T-helper 9 cell (primary cell): ENCODE results near the gene RIMBP2.
"Not testable (repeated sequence)": the region's sequence is repeated elsewhere in the genome, so short reads cannot be mapped to it uniquely, and the experiment has no call there.

Experiments used
- DNase-seq: peaks from one replicate; pipeline ENCODE4 v3.0.0-alpha.2; 2020

Gene RIMBP2

GRCh38 chr12:130589540-130590317 lies 126.4 kb downstream of the RIMBP2 start:
- DNase-seq: no peak

DNA sequence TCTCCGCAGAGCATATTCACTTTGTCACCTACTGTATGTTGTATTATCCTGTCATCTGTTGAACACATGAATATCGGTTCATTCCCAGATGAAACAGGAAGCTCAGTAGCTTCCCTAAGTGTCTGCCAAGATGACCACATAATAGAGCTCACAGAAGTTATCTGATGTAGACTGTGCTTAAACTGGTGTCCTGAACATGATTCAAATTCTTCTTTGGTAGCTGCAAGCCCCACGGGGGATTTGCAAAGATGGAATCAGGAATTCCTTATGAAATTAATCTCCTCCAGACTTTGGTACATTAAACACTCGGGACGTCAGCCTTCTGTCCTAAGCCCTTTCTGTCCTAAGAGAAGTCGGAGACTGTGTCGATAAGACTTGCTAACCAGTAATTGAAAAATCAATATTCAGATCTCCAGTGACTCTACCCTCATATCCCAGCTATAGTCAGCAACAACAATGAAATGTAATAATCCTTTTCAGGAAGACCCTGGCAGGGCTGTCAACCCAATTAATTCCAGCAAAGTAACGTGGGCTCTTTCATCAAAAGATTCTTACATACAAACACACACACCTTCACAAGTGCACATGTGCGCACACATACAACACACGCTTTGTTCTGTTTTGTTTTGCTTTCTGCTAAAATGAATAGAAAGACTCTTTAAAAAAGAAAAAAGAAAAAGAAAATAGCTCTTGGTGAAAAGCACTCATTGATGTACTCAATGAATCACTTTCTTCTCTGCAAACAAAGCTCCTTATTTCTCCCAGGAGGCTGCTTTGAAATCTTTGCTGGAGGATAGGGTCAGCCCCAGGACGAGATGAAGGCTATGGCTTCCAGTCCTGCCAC lies 127.2 kb downstream of the RIMBP2 start:
- DNase-seq: no peak

DNA sequence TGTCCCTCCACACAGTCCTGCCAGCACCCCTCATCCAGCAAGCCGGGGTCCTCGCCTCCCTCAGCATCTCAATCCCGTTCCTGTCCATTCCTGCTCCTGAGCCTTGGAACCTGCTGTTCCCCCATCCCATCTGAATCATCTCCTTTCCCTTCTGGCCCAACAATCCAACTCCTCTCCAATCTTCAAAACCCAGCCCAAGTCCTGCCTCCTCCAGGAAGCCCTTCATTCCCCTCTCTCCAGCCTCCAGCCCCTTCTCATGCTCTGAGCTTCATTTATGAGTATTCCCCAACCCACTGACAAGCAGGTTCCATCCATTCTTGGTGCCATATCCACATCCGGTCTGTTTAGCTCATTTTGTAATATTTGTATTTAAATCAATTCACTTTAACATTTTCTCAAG lies 128.1 kb downstream of the RIMBP2 start:
- DNase-seq: no peak

GRCh38 chr12:130584475-130584874 lies 131.6 kb downstream of the RIMBP2 start:
- DNase-seq: not testable (repeated sequence)

GRCh38 chr12:130583800-130584199 lies 132.3 kb downstream of the RIMBP2 start:
- DNase-seq: no peak

GRCh38 chr12:130583317-130583716 lies 132.8 kb downstream of the RIMBP2 start:
- DNase-seq: no peak

DNA sequence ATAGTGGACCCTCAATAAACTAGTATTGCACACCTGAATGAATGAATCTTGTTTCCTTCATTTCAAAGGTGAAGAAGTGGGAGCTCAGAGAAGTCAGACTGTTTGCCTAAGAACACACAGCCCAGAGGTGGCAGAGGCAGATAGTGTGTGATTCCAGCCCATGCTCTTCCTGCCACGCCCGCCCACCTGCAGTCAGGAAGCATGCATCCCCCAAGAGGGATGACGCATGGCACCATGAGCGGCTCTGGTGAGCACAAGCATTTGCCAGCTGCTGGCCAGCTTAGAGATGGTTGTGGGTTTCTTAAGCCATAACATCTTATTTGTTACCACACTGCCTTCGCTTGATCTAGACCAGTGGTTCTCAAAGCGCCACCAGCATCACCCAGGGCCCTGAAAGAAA lies 133.8 kb downstream of the RIMBP2 start:
- no peak for DNase-seq

DNA sequence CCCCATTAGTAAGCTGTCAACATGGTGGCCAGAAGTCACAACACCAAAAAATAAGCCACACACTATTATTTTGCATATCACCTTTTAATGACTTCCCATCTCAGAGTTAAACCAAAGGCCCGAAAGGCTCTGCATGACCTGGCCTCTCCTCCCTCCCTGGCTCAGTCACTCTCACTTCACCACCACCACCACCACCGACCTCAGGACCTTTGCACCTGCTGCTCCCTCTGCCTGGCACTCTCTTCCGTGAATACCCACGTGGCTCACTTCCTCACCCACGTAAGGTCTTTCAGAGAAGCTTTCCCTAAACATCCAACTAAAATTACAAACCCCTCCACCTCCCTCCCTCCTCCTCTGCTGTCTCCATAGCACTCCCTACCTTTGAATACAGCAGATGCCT lies 134.3 kb downstream of the RIMBP2 start:
- no peak for DNase-seq

DNA sequence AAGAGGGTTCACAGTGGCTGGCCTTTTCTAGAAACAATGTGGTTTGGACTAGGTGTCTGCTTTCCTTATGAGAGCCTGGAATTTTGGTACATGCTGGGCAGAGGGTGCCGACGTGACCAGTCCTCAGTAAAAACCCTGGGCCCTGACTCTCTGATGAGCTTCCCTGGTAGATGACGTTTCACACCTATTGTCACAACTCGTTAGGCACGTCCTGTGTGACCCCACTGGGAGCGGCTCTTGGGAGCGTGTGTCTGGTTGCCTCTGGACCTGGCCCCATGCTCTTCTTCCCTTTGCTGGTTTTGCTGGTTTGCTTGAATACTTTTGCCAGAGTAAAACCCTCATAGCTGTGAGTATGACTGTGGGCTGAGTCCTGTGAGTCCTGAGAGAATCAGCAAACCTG lies 136.9 kb downstream of the RIMBP2 start:
- no peak for DNase-seq

- DNase-seq: no peak
Measured at GRCh38 chr12:130577351-130577750, 138.7 kb downstream of the RIMBP2 start.

- no peak for DNase-seq
Measured at GRCh38 chr12:130576371-130576816, 139.7 kb downstream of the RIMBP2 start.

- no peak for DNase-seq
Measured at GRCh38 chr12:130574402-130574801, 141.7 kb downstream of the RIMBP2 start.

DNA sequence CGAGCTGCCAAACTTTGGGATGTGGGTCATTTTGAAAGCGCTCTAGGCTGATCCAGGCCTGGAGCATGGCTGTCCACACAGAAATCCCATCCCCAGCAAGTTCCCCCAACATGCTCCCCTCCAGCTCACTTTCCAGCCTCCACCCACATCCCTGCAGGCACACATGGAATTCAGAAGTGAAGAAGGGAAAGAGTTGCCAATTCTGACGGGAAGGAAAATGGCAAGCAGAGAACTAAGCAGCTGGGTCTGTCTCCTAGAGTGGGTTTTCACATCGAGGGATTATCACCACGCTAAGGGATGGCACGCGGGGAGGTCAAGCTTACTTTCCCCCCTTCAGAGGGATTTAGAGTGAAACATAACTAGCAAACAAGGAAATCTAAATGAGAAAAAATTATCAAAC lies 142.3 kb downstream of the RIMBP2 start:
- DNase-seq: no peak

- no peak for DNase-seq
Measured at GRCh38 chr12:130573235-130573634, 142.9 kb downstream of the RIMBP2 start.

DNA sequence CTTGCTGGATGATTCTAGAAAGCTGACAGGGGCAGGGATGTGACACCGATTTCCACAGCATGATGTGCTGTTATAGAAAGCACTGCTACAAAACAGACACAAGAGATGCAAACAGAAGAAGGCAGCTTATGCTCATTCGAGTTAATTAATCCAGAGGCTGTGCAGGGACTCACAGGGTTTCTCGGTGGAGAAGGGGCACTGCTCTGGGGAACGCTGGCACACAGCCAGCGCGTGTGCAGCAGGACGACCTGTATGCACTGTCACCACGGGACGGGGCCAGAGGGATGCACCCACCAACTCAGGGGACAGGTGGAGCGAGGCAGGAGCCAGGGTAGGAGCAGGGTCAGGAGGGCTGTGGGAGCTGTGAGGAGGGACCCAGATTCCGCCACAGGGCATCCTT lies 143.5 kb downstream of the RIMBP2 start:
- DNase-seq: no peak

DNA sequence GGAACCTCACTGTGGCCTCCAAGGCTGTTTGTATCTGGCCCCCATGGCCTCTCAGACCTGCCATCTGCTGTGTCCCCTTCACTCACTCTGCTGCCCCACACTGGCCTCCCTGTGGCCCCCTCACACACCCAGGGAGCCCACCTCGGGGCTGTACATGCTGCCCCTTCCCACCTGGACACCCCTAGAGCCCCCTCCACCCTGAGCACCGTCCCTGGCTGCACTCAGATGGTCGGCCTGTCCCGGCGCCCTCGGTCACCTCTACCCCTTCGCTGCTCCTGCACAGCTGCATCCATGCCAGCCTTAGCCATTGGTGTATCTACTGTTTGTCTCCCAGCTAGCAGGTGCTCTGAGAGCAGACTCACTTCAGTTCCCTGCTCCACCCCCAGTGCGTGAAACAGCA lies 144.4 kb downstream of the RIMBP2 start:
- no peak for DNase-seq

DNA sequence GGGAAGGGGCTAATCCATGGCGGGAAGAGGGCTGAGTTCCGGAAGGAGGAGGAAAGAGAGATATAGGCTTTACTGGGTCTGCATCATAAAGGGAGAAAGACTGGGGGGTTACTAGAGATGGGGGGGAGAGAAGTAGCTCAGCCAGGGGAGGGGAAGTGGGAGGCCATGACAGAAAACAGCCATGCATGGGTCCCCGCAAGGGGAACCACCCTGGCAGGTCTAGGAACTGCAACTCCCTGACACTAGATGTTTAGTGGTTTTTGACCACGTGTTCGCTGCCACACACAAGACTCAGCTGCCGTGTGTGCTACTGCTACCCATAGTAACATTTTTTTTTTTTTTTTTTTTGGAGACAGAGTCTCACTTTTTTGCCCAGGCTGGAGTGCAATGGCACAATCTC lies 145.0 kb downstream of the RIMBP2 start:
- DNase-seq: no peak

DNA sequence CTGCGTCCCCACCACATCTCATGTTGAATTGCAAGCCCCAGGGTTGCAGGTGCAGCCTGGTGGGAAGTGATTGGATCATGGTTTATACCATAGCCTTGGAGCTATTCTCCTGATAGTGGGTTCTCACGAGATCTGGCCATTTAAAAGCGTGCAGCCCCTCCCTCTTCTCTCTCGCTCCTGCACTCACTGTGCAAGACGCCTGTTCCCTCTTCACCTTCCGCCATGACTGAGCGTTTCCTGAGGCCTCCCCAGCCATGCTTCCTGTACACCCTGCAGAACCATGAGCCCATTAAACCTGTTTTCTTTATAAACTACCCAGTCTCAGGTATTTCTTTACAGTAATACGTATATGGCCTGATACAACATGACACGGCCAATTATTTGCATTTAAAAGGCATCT lies 146.6 kb downstream of the RIMBP2 start:
- DNase-seq: no peak

DNA sequence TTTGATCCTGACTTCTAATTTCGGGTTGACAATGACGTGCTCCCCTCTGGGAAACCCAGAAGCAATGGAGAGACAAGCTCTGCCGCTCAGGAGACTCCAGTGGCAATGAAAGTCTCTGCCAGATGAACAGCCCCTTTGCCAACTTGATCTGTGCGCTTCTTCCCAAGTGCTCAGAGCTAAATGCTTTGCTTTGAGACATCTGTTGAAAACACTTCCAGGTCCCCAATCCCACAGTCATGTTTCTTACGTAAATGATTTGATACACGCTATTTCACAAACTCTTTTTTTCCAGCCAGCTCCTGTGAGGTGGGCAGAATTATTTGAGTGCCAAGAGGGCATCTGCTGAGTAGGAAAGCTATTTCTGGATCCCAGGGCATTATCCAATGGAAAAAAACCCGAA lies 147.6 kb downstream of the RIMBP2 start:
- no peak for DNase-seq

GRCh38 chr12:130568041-130568440 lies 148.1 kb downstream of the RIMBP2 start:
- DNase-seq: no peak

- DNase-seq: no peak
Measured at GRCh38 chr12:130566446-130567155, 149.5 kb downstream of the RIMBP2 start.

DNA sequence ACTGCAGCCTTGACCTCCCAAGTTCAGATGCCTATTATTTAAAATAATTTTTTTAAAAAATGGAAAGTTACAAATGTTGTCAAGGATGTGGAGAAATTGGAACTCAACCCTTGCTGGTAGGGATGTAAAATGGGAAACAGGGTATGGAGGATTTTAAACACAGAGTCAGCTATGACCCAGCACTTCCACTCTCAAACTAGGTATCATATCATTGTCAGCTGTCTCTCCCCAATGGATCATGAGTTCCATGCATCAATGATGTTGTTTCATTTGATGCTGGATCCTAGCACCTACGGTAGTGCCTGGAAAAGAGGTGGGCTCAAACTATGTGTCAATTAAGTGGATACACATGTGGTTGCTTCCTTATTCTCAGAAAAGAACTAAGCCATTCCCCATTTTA lies 150.9 kb downstream of the RIMBP2 start:
- no peak for DNase-seq

GRCh38 chr12:130563323-130563722 lies 152.8 kb downstream of the RIMBP2 start:
- no peak for DNase-seq
